NCI-H2081 (cell line): ENCODE measurements around the gene PEX6.

Source experiments
- DNase-seq, 2 experiments: peaks; one replicate each; lab custom pipeline; 2025; lab: John Stamatoyannopoulos, UW

The PEX6 gene

GRCh38 chr6:42996513-42996912 lies 17.5 kb upstream of the PEX6 start:
- DNase-seq = no peak

GRCh38 chr6:42993445-42993844 lies 14.5 kb upstream of the PEX6 start:
- DNase-seq = no peak

GRCh38 chr6:42989923-42990322 lies 10.9 kb upstream of the PEX6 start:
- DNase-seq = no peak

- no peak for DNase-seq
Measured at GRCh38 chr6:42988486-42989020, 9.6 kb upstream of the PEX6 start.

- DNase-seq = no peak
Measured at GRCh38 chr6:42987533-42988451, 8.8 kb upstream of the PEX6 start.

- no peak for DNase-seq
Measured at GRCh38 chr6:42984924-42985475, 6.0 kb upstream of the PEX6 start.

- DNase-seq = peak; percentile 98 to 99
Measured at GRCh38 chr6:42984001-42984923, 5.3 kb upstream of the PEX6 start, which contains the start of gene PPP2R5D. Gene PPP2R5D (plus strand): TSS chr6:42984570. CDS start chr6:42984678, 108 bp downstream.

GRCh38 chr6:42981836-42982235 lies 2.9 kb upstream of the PEX6 start:
- DNase-seq = no peak

- DNase-seq = no peak
Measured at GRCh38 chr6:42979523-42980177, 669 bp upstream of the PEX6 start.

- peak in 1 of 2 experiments; percentile 8 for DNase-seq
Measured at GRCh38 chr6:42978487-42978838, 518 bp downstream of the PEX6 start.

- no peak for DNase-seq
Measured at GRCh38 chr6:42974919-42975505, 4.0 kb downstream of the PEX6 start.

- DNase-seq = no peak
Measured at GRCh38 chr6:42973926-42974325, 5.1 kb downstream of the PEX6 start.

GRCh38 chr6:42971746-42972327 lies 7.1 kb downstream of the PEX6 start:
- DNase-seq = no peak

GRCh38 chr6:42970871-42971612 lies 7.9 kb downstream of the PEX6 start:
- no peak for DNase-seq

GRCh38 chr6:42969934-42970333 lies 9.0 kb downstream of the PEX6 start:
- DNase-seq = no peak

GRCh38 chr6:42969431-42969830 lies 9.6 kb downstream of the PEX6 start:
- DNase-seq = no peak

GRCh38 chr6:42968783-42969182 lies 10.2 kb downstream of the PEX6 start:
- no peak for DNase-seq

- no peak for DNase-seq
Measured at GRCh38 chr6:42968126-42968701, 10.8 kb downstream of the PEX6 start.

GRCh38 chr6:42967228-42967627 lies 11.8 kb downstream of the PEX6 start:
- no peak for DNase-seq

GRCh38 chr6:42966571-42966970 lies 12.4 kb downstream of the PEX6 start:
- DNase-seq = no peak
